Right cardiac atrium (tissue), 5 donors: ENCODE measurements around the gene CADM2. TPM values are rescaled to one million over a fixed set of nuclear protein-coding genes. Genes with fewer than 3 reads are reported as not detected.
"Not testable (repeated sequence)": the region's sequence is repeated elsewhere in the genome, so short reads cannot be mapped to it uniquely, and the experiment has no call there.

Experiments used
- ATAC-seq, 2 donors: fragments of 200-7000 bp; cut with Tn5 transposase; one replicate each; pipeline versions ENCODE4 v1.8.0 to v1.9.1; 2020; ENCODE audit warnings: moderate library complexity in 2 of 2, mild to moderate bottlenecking in 1 of 2
- DNase-seq, 3 donors: peaks; one replicate each; pipeline ENCODE4 v3.0.0-alpha.2; 2020
- H3K27ac ChIP-seq: one replicate; pipeline ENCODE4 v1.5.1; 2013; ENCODE audit warnings: mild to moderate bottlenecking, low read length, control low read depth, moderate library complexity
- H3K27me3 ChIP-seq: one replicate; pipeline ENCODE4 v1.6.1; 2013; ENCODE audit not compliant: control insufficient read depth, insufficient read depth
- H3K4me1 ChIP-seq: one replicate; pipeline ENCODE4 v1.6.1; 2013; ENCODE audit warnings: low read length; ENCODE audit not compliant: control insufficient read depth, insufficient read depth
- H3K4me3 ChIP-seq: one replicate; pipeline ENCODE4 v1.5.1; 2013; ENCODE audit warnings: low read length, control low read depth
- H3K9me3 ChIP-seq: one replicate; pipeline ENCODE4 v1.6.1; 2013; ENCODE audit warnings: low read length; ENCODE audit not compliant: control insufficient read depth
- WGBS: extraction: QIAGEN DNeasy Blood & Tissue Kit; methylation state at CpG from one replicate; pipeline ENCODE4 v1.1.7; 2013; 5-methylcytosine and 5-hydroxymethylcytosine counted together
- intact Hi-C, 4 donors: fragments of 100-400 bp; cut with DNase I; formaldehyde crosslinking; loops; one replicate each; pipeline versions ENCODE4 v1.11.0 to v1.14.0; 2022 to 2023
- polyA plus RNA-seq: library from polyadenylated mRNA; stranded (reverse); fragments of 200-250 nt; gene quantifications from one replicate; pipeline ENCODE4 v1.2.3, GENCODE V29; 2013
- total RNA-seq, 4 donors: library from RNA; stranded (reverse); fragmentation: NEBNext Ultra II Directional; extraction: Animal tissue kit (Norgen Biotek cat#: 25700); gene quantifications; one replicate each; pipeline ENCODE4 v1.2.1, GENCODE V29; 2021
- donor health status: healthy with polysubstance abuse.
- donor health status: DM: no; HTN: yes; CAD: no.
- donor health status: DM: no; HTN: no; CAD: no.
- donor health status: DM: no; HTN: yes; CAD: no; lungs with severe emphysema.
- donor health status: DM: yes; HTN: yes; CAD: no.

Gene CADM2
- total and polyA plus RNA-seq, 5 donors = 4.3 to 17.8 (median 15.3) TPM

DNA sequence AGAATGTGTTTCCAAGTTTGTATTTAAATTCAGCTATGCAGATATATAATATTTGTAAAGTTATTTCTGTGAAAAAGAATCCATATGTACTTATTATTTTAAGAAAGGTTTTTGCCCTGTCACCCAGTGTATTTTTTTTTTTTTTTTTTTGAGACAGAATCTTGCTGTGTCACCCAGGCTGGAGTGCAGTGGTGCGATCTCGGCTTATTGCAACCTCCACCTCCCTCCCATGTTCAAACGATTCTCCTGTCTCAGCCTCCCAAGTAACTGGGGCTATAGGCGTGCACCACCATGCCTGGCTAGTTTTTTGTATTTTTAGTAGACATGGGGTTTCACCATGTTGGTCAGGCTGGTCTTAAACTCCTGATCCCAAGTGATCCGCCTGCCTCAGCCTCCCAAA is 548.3 kb downstream of the CADM2 start:
- DNase-seq, ATAC-seq, H3K27me3 ChIP-seq, H3K9me3 ChIP-seq, H3K4me3 ChIP-seq, H3K27ac ChIP-seq, H3K4me1 ChIP-seq, intact Hi-C loops: not testable (repeated sequence)
- WGBS = 83% methylated on average over 5 of the region's 5 CpGs

DNA sequence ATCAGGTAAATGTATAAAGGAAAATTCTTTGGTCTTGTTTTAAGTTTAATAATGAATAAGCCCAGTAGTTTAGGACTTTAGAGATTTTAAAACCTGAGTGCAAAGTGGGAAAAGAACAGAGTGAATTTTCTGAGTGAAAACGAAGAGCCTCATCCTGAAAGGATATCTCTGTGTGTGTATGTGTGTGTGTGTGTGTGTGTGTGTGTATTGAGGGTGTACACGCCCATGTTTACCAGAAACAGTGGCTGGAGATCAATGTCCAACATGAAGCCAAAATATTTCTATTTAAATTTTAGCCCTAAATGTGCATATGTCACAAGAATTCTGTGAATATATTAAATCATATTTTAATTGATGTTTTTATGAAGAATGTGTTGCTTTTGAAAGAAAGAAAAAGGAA is 549.9 kb downstream of the CADM2 start:
- no peak overlapping the region for H3K27ac ChIP-seq
- no peaks in the 10 kb centered on the region for H3K4me1 ChIP-seq
- intact Hi-C loops = no loop called here
- H3K9me3 ChIP-seq = no peaks in the 10 kb centered on the region
- no peaks in the 10 kb centered on the region for H3K27me3 ChIP-seq
- no peak for DNase-seq
- no peak for ATAC-seq
- no peak overlapping the region for H3K4me3 ChIP-seq
- WGBS = 63% methylated on average over 2 of the region's 2 CpGs

DNA sequence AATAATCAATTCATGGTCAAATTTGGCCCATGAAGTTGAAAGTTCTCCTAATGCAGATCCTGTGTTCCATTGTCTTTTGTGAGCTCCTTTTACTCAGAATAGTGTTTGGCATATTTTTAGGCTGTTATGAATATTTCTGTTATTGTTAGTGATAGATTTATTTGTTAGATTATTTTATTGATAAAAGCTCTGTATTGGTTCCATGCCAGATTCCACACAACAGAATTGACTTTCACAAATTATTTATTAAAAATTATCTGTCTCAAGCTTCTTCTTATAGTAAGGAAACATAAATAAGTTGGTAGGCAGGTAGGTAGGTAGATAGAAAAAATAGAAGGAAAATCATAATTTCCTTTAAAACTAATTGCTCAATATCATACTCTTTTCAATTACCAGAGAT is 557.4 kb downstream of the CADM2 start:
- DNase-seq (no peak), ATAC-seq (no peak)
- no peaks in the 10 kb centered on the region for H3K9me3 ChIP-seq
- H3K27me3 ChIP-seq = no peaks in the 10 kb centered on the region
- no peak overlapping the region for H3K4me3 ChIP-seq
- intact Hi-C loops = no loop called here
- no peak overlapping the region for H3K27ac ChIP-seq
- H3K4me1 ChIP-seq = no peaks in the 10 kb centered on the region

DNA sequence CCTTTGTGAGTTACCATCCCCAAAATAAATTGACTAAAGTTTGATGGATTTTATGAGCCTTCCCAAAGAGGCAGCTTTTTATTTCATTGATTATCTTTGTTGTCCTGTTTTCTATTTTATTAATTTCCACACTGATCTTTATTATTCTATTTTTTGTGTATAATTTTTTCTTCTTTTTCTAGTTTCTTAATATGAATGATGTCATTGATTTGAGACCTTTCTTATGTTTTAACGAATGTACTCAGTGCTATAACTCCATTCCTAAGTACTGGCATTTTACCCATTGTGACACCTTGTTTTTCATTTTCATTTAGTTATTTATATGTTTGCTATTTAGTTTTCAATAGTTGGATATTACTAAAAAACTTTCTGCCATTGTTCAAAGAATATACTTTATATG is 565.3 kb downstream of the CADM2 start:
- H3K4me1 ChIP-seq = no peaks in the 10 kb centered on the region
- H3K27ac ChIP-seq = no peak overlapping the region
- intact Hi-C loops = no loop called here
- ATAC-seq = no peak
- 90% methylated on average over 1 of the region's 1 CpG for WGBS
- H3K4me3 ChIP-seq = no peak overlapping the region
- DNase-seq = no peak
- H3K9me3 ChIP-seq = no peaks in the 10 kb centered on the region
- no peaks in the 10 kb centered on the region for H3K27me3 ChIP-seq

DNA sequence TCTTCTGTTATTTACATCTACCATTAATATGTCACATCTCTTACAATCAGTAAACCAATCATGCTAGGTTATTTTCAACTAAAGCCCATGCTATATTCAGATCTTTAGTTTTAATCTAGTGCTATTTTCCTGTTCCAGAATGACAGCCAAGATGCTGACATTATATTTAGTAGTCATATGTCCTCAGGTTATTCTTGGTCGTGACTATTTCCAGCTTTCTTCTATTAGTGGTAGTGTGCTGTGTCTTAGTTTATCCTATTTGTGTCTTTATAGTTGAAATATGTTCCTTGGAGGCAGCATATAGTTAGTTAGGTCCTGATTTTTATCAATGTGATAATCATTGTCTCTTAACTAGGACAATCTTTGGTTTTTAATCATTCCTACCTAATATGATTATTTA is 566.5 kb downstream of the CADM2 start:
- ATAC-seq (no peak), DNase-seq (no peak)
- H3K27ac ChIP-seq = no peak overlapping the region
- no peaks in the 10 kb centered on the region for H3K9me3 ChIP-seq
- WGBS = 36% methylated on average over 1 of the region's 1 CpG
- intact Hi-C loops = no loop called here
- H3K27me3 ChIP-seq = no peaks in the 10 kb centered on the region
- no peaks in the 10 kb centered on the region for H3K4me1 ChIP-seq
- no peak overlapping the region for H3K4me3 ChIP-seq

DNA sequence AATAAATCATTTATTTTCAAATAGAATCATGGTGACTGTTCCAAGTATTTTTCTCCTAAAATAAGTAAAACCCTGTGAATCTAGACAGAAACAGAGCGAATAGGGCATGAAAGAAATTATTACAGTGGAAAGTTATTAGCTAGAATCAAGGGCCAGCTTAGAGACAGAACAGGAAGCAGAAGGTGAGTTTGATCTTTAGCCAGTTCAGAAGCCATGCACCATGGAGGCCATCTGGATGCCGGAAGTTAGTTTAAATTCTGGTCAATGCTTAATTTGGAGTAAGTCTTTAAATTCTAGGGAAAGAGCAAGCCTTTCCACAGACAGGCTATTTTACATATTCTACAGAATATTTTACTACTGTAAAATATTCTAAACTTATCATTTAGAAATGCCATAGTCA is 574.8 kb downstream of the CADM2 start:
- Histone ChIP-seq H3K4me1 (no peaks in the 10 kb centered on the region), H3K27ac (no peak overlapping the region), H3K27me3 (no peaks in the 10 kb centered on the region), H3K4me3 (no peak overlapping the region), H3K9me3 (no peaks in the 10 kb centered on the region)
- ATAC-seq = no peak
- intact Hi-C loops = no loop called here
- 90% methylated on average over 2 of the region's 2 CpGs for WGBS
- no peak for DNase-seq

DNA sequence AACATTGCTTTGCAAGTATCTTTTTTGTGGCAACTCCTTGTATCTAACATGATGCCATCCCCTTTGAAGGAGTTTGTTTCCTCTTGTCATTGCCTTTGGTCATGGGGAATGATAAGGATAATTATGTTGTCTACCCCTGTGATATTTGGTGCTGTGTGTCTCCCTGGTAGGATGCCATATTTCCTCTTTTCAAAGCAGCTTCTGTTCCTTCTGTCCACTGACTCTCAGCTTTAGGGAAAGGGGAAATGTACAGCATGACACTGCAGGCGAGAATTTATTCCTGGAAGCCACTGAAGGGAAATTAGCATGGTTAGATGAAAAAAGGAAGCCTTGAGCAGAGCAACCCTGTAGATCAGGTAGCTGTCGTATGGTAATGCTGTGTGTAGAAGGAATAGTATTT is 576.7 kb downstream of the CADM2 start:
- Histone ChIP-seq H3K4me3 (no peak overlapping the region), H3K27me3 (no peaks in the 10 kb centered on the region), H3K4me1 (no peaks in the 10 kb centered on the region), H3K9me3 (no peaks in the 10 kb centered on the region), H3K27ac (no peak overlapping the region)
- ATAC-seq = no peak
- no peak for DNase-seq
- intact Hi-C loops = no loop called here
- WGBS = 48% methylated on average over 2 of the region's 2 CpGs

DNA sequence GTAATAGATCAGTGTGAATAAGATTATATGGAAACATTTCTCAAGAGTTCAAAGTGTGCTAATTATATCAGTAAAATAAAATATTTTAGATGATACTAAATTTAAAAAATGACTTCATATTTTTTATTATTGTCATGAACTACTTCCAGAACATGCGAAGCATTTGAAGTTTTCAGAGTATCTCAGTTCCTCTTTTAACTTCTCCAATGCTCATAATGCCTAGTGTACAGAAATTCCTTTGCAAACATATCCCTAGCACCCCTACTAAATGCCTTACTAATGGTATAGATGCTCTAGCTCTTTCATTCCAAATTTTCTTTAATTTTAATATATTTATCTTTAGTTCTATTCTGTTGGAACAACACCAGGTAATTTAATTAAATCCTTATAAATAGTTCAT is 580.4 kb downstream of the CADM2 start:
- ATAC-seq = no peak
- no peak for DNase-seq
- Histone ChIP-seq H3K9me3 (no peaks in the 10 kb centered on the region), H3K27me3 (no peaks in the 10 kb centered on the region), H3K4me3 (no peak overlapping the region), H3K27ac (no peak overlapping the region), H3K4me1 (no peaks in the 10 kb centered on the region)
- intact Hi-C loops = no loop called here
- 58% methylated on average over 1 of the region's 1 CpG for WGBS

DNA sequence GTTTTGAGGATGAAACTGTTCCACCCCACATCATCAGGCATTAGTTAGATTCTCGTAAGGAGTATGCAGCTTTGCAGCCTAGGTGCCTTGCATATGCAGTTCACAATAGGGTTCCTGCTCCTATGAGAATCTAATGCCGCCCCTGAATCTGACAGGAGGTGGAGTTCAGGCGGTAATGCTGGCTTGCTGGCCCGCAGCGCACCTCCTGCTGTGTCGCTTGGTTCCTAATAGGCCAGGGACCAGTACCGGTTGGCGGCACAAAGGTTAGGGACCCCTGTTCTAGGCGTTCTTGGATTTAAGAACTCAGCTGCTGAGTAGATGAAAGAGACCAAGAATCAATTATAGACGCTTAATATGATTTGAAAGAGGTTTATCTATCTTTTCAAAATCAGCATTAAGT is 595.4 kb downstream of the CADM2 start:
- no peaks in the 10 kb centered on the region for H3K4me1 ChIP-seq
- ATAC-seq = no peak
- H3K4me3 ChIP-seq = no peak overlapping the region
- H3K27me3 ChIP-seq = no peaks in the 10 kb centered on the region
- no peak for DNase-seq
- WGBS = 68% methylated on average over 10 of the region's 10 CpGs
- H3K27ac ChIP-seq = no peak overlapping the region
- no peaks in the 10 kb centered on the region for H3K9me3 ChIP-seq
- intact Hi-C loops = no loop called here

DNA sequence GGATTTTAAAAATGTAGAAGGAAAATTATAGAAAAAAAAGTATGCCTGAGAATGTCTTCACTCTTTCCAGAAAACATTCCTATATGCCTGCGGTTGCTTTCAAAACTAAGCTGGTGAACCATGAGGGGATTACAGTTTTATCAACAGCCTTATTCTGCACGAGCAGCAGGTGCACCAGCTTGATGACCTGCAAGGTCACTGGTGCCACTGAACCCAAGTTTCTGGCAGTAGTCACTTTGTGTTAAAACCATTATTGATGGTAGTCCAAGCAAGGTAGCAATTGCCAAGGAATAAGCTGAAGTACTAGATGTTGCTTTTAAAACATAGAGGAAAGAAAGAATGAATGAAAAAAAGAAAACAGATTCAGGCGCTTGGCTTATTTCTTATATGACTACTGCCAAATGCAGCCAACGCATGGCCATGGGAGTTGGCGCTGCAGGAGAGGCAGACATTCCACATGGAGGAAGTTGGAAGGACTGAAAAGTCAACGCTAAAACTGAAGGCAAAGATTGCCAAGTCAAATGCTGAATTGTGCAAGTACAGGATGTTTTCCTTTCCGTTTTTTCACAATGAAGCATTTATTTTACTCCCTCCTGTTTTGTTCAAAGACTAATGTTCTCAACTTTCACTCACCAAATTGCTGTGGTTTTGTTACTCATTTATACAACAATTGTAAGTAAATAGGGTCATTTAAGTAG is 601.4 kb downstream of the CADM2 start:
- 30% methylated on average over 7 of the region's 7 CpGs for WGBS
- peak; percentile 89 to 94 for ATAC-seq
- Histone ChIP-seq H3K9me3 (no peaks in the 10 kb centered on the region), H3K4me1 (no peaks in the 10 kb centered on the region), H3K27me3 (no peaks in the 10 kb centered on the region), H3K4me3 (no peak overlapping the region), H3K27ac (no peak overlapping the region)
- intact Hi-C loops = loop anchor here in 1 of 4 donors (10.0 kb wide), 1 partner anchor 235 kb away; no protein-coding TSS in a partner anchor
- peak; percentile 60 to 81 (median 80) for DNase-seq

DNA sequence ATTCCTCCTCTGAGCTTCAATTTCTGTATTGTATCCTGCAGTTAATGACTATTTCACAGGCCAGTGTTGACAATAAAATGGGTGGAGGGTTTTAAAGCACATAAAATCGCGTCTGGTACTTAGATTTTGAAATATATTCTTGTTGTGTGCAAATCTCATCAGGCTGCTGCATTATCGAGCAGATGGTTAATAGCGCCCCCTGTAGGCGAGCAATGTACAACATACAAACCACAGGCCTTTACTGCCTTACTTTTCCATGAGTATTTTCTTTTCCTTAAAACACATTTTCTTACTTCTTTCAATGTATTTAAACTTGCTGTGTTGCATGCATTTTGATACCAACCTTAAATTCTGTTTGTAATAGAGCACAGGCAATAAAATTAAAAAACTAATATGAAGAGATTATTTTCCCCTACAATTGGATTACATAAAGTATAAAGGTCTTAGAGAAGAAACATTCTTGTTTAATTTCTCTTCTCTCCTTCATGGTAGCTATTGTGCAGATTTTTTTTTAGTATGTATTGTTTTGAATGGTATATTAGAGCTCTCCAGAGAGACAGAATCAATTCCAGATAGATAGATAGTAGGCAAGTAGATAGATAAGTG is 608.4 kb downstream of the CADM2 start:
- DNase-seq = peak; percentile 49 to 65 (median 53)
- no peaks in the 10 kb centered on the region for H3K9me3 ChIP-seq
- ATAC-seq = no peak
- no peak overlapping the region for H3K27ac ChIP-seq
- intact Hi-C loops = loop anchor here in 1 of 4 donors (10.0 kb wide), 1 partner anchor 242 kb away; no protein-coding TSS in a partner anchor
- no peaks in the 10 kb centered on the region for H3K4me1 ChIP-seq
- WGBS = 8% methylated on average over 5 of the region's 5 CpGs
- no peak overlapping the region for H3K4me3 ChIP-seq
- no peaks in the 10 kb centered on the region for H3K27me3 ChIP-seq
